ENCODE results near the gene VAPB.

DNA sequence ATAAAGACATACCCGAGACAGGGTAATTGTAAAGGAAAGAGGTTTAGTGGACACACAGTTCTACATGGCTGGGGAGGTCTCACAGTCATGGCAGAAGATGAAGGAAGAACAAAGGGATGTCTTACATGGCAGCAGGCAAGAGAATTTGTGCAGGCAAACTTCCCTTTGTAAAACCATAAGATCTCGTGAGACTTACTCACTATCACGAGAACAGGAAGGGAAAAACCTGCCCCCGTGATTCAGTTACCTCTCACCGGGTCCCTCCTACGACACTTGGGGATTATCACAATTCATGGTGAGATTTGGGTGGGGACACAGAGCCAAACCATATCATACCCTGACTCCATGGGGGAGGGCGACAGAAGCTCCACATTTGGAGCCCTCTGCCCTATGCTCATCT is 7.4 kb upstream of the VAPB start:
- TF ChIP-seq, protein P1, sequence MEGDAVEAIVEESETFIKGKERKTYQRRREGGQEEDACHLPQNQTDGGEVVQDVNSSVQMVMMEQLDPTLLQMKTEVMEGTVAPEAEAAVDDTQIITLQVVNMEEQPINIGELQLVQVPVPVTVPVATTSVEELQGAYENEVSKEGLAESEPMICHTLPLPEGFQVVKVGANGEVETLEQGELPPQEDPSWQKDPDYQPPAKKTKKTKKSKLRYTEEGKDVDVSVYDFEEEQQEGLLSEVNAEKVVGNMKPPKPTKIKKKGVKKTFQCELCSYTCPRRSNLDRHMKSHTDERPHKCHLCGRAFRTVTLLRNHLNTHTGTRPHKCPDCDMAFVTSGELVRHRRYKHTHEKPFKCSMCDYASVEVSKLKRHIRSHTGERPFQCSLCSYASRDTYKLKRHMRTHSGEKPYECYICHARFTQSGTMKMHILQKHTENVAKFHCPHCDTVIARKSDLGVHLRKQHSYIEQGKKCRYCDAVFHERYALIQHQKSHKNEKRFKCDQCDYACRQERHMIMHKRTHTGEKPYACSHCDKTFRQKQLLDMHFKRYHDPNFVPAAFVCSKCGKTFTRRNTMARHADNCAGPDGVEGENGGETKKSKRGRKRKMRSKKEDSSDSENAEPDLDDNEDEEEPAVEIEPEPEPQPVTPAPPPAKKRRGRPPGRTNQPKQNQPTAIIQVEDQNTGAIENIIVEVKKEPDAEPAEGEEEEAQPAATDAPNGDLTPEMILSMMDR (IDR thresholded peaks at IDR 0.05; ENCODE audit: insufficient read depth, low read depth, low read length): no peak
- TF ChIP-seq EZH2 (IDR thresholded peaks at IDR 0.05; ENCODE audit: insufficient read depth, low read length): no peak
